Stimulated activated CD8-positive, alpha-beta memory T cell treated with anti-CD3 and anti-CD28 coated beads, Interleukin-12 subunit alpha, Interleukin-12 subunit beta, amount 100 ng/mL, for 1 hour (primary cell): Measurements from ENCODE around the gene CCL25.

Experiments
- DNase-seq: peaks from one replicate; pipeline ENCODE4 v3.0.0-alpha.2; 2020; ENCODE audit warnings: low read depth

Gene CCL25

GRCh38 chr19:8045872-8046568 is 6.5 kb upstream of the CCL25 start:
- DNase-seq: no peak

DNA sequence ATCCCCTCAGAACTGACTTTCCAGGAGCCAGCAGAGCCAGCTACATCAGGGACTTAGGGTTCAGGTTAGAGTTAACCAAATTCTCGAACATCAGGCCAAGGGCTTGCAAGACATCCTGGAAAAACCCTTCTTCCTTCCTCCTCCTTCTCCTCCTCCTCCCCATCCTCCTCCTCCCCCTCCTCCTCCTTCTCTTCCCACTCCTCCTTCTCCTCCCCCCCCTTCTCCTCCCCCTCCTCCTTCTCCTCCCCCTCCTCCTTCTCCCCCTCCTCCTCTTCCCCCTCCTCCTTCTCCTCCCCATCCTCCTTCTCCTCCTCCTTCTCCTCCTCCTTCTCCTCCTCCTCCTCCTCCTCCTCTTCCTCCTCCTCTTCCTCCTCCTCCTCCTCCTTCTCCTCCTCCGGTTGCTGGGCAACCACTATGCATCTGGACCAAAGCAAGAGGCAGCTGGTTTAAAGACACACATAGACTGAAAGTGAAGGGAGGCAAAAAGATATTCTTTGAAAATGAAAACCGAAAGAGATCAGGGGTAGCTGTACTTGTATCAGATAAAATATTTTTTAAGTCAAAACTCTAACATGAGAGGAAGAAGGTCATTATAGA is 5.9 kb upstream of the CCL25 start:
- DNase-seq: no peak

GRCh38 chr19:8050274-8051096 is 2.1 kb upstream of the CCL25 start:
- DNase-seq: peak; percentile 62

DNA sequence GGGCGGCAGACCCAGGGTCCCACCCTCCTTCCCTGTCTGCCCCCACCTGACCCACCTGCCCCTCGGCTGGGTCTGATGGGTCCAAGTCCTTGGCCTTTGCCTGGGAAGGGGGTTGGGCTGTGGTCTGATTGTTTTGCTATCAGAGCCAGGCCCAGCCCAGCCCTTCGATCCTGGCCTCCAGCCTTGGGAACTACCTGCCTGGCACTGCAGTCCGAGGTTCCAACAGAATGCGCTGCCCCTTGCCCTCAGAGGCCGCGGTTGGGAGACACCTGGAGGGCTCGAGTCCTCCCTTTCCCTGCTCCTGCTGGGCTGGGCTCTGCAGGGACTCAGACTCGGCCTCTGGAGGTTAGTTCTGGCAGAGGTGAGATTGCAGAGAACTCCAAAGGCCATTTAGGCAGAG is 1.6 kb downstream of the CCL25 start:
- DNase-seq: no peak

- no peak for DNase-seq
Observed at GRCh38 chr19:8056533-8056932, 4.0 kb downstream of the CCL25 start.

GRCh38 chr19:8057545-8058270 is 5.1 kb downstream of the CCL25 start:
- no peak for DNase-seq

DNA sequence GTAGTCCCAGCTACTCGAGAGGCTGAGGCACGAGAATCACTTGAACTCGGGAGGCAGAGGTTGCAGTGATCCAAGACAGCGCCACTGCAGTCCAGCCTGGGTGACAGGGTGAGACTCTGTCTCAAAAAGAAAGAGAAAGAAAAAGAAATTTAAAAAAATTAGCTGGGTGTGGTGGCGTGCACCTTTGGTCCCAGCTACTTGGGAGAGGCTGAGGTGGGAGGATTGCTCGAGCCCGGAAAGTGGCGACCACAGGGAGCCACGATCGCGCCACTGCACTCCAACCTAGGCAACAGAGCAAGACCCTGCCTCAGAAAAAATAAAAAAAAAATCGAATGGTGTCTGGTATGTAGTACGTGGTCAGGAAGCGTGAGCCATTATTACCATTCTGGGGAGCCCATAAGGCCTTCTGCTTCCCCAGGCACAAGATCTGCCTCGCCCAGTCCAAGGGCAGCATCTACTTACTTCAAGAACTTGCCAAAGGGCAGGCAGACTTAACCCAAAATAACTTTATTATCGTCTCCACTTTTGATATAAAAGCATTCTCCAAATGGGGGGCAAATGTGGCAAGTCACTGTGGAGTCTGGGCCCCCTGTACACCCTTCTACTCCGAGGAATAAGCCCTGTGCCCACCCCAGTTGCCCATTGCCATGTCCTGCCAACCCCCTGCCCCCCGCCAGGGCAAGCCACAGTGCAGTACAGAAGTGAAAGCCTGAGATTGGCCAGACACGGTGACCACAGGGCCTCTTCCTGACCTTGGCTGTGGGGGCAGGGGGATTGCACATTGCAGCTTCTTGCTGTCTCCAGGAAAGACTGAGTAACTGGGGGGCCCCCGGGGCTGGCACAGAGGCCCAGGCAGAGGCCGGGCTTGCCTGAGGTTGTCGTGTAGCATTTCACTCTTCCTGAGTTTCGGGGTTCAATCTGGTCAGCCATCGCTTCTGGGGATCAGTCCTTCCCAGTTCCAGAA is 12.6 kb downstream of the CCL25 start:
- DNase-seq: no peak

GRCh38 chr19:8065875-8066261 is 13.3 kb downstream of the CCL25 start:
- DNase-seq: no peak

DNA sequence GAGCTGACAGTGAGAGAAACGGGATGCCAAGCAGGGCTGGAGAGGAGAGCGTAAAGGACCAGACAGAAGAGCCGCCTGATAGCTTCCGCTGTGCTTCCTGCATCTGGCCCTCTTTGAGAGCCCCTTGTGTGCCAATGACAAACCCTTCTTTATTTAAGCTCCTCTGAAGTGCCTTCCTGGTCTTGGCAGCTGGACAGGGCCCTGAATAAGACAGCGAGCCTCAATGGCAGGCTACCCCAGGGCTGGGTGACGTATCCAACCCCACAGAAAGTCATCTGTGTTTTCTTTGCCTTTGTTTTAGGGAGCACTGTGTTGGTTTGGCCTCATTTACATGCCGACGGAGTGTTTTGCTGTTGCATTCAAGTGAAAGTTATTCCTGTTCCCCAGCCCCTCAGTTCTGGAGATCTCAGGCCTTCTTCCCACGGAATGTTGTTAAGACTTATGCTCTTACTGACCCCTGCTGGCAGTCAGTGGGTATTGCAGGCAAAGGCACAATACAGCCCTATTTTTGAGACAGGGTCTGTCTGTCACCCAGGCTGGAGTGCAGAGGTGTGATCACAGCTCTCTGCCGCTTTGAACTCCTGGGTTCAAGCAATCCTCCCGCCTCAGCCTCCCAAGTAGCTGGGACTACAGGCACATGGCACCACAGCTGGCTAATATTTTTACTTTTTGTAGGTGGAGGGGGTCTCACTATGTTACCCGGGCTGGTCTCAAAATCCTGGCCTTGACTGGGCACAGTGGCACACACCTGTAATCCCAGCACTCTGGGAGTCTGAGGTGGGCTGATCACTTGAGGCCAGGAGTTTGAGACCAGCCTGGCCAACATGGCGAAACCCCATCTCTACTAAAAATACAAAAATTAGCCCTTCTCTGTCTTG is 16.8 kb downstream of the CCL25 start:
- DNase-seq: no peak

GRCh38 chr19:8071912-8072311 is 19.4 kb downstream of the CCL25 start:
- DNase-seq: no peak

DNA sequence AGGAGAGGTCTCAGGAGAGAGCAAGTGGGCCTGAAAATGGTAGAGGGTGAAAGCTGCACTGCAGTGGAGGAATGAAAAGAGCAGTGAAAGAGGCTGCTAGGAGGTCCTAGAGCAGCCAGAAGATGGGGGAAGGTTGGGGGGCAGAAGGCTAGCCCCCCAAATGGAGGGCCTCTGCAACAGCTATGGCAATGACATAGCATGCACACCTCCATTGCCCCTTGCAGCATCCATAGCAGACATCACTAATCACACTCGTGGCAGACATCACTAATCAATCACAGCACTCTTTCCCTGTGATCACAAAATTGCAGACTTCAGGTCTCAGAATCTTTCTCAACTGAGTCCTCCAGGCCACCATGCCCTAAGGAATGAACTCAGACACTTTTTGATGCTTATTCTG is 21.9 kb downstream of the CCL25 start:
- DNase-seq: no peak

- no peak for DNase-seq
Observed at GRCh38 chr19:8075158-8076074, 22.9 kb downstream of the CCL25 start.

DNA sequence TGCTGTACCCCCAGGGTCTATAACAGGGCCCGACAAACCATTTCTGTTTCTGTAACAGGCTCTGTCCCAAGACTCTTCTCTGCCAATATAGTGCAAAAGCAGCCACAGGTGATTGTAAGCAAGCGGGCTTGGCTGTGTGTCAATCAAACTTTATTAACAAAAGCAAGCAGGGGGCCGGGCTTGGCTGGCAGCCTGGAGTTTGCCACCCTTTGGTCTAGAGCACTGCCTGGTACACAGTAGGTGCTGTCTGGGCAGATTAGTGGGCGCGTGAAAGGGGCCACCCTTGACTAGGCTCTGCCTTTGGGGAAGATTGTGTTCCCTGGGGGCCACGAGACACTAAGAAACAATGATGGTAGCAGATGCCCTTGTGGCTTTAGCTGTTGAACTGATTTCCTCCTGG is 27.4 kb downstream of the CCL25 start:
- DNase-seq: no peak

DNA sequence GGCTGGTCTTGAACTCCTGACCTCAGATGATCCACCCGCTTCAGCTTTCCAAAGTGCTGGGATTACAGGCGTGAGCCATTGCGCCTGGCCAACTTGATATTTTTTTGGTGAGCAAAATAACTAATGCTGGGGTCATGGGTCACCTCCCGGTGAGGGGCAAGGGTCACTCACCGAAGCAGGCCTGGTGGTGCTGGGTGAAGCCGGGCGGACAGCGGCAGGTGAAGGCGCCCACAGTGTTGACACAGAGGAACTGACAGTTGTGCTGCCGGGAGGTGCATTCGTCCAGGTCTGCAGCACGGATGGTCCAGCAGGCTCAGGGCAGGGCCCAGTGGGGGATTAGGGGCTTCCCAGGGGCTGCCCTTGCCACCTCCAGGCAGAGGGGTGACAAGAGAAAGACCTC is 28.3 kb downstream of the CCL25 start:
- no peak for DNase-seq

- no peak for DNase-seq
Observed at GRCh38 chr19:8081569-8082550, 29.3 kb downstream of the CCL25 start.

GRCh38 chr19:8083141-8083540 is 30.6 kb downstream of the CCL25 start:
- DNase-seq: no peak

- DNase-seq: no peak
Observed at GRCh38 chr19:8084152-8084551, 31.6 kb downstream of the CCL25 start.
